ENCODE measurements around the gene CEP70.
"Not testable (repeated sequence)": the region's sequence is repeated elsewhere in the genome, so short reads cannot be mapped to it uniquely, and the experiment has no call there.

- TF ChIP-seq, protein P1, sequence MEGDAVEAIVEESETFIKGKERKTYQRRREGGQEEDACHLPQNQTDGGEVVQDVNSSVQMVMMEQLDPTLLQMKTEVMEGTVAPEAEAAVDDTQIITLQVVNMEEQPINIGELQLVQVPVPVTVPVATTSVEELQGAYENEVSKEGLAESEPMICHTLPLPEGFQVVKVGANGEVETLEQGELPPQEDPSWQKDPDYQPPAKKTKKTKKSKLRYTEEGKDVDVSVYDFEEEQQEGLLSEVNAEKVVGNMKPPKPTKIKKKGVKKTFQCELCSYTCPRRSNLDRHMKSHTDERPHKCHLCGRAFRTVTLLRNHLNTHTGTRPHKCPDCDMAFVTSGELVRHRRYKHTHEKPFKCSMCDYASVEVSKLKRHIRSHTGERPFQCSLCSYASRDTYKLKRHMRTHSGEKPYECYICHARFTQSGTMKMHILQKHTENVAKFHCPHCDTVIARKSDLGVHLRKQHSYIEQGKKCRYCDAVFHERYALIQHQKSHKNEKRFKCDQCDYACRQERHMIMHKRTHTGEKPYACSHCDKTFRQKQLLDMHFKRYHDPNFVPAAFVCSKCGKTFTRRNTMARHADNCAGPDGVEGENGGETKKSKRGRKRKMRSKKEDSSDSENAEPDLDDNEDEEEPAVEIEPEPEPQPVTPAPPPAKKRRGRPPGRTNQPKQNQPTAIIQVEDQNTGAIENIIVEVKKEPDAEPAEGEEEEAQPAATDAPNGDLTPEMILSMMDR (conservative IDR thresholded peaks at IDR 0.05 in 1 of 2, IDR thresholded peaks at IDR 0.05 in 1 of 2; ENCODE audit: extremely low read depth in 1 of 2, insufficient read depth in 1 of 2, low read depth in 1 of 2, low read length in 2 of 2) = not testable (repeated sequence)
- TF ChIP-seq EZH2 (IDR thresholded peaks at IDR 0.05; ENCODE audit: borderline replicate concordance, low read length) = not testable (repeated sequence)
These were observed 39.3 kb downstream of the CEP70 start for GRCh38 chr3:138554775-138555174.
